NCI-H774 (cell line): ENCODE results near the gene CHRNA4.
"Not testable (repeated sequence)": the region's sequence is repeated elsewhere in the genome, so short reads cannot be mapped to it uniquely, and the experiment has no call there.

ENCODE experiments used
- DNase-seq: peaks from one replicate; lab custom pipeline; 2025; lab: John Stamatoyannopoulos, UW

Gene CHRNA4

DNA sequence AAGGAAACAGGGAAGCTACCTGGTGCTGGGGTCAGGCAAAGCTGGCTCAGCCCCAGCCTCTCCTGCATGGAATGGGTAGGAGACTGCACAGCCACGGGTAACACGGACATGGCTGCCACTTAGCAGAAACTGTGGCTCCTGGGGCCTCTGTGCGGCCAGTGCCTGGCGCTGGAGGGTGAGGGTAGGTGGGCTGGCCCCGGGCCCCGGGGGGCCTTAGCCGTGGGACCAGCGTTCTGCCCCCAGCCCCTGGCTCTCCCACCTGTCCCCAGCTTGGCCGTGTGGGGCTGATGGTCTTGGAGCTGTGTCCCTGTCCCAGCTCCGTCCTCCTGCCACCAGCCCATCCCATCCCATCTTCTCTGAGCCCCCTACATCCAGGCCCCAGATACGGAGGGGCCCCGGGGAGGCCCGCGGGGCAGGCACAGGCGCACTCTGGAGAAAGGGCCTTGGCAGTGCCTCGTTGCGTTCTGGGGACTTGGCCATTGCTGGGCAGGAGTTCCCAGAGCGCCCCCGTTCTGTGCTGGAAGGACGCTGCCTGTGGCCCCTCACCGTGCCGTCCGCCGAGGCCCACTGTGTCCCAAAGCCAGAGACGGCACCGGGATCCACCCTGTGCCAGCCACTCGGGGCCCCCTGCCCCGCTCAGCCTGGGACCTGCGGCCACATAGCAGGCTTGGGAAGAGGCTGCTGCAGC is 12.2 kb downstream of the CHRNA4 start:
- DNase-seq = no peak

DNA sequence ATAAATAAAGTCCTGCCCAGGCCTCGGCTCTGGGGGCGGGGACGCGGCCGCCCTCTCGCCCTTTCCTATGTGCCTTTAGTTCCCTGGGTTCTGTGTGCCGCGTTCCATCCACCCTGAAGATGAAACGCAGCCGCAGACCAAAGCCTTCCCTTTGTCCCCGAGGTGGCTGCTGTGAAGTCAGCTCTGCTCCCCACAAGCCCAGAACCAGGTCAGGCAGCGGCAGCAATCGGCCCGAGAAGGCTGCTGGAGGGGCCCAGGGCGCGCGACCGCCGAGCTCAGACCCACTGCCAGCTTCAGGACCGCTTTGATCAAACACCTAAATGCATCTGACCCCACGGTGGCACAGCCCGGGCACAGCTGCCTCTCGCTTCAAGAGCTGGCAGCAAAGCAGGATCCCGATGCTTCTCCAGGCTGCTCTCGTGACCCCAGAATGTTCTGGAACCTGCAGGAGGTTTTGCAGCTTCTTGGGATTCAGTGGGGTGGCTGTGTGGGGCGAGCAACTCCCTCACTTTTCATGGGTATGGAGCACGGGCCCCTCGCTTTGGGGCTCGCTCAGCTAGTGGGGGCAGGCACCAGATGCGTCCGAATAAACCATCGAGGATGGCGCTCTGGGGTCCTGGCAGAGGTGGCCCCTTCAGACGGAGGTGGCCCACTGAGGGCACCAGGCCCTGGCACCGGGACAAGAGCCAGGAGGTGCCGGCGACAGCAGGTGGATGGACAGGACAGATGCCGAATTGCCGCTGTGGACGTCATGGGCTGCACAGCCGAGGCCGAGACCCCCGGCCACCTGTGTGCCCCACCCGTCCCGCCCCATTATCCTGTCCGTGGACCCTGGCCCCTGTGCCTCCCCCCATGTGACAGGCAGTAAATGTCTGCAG is 13.0 kb downstream of the CHRNA4 start:
- no peak for DNase-seq

DNA sequence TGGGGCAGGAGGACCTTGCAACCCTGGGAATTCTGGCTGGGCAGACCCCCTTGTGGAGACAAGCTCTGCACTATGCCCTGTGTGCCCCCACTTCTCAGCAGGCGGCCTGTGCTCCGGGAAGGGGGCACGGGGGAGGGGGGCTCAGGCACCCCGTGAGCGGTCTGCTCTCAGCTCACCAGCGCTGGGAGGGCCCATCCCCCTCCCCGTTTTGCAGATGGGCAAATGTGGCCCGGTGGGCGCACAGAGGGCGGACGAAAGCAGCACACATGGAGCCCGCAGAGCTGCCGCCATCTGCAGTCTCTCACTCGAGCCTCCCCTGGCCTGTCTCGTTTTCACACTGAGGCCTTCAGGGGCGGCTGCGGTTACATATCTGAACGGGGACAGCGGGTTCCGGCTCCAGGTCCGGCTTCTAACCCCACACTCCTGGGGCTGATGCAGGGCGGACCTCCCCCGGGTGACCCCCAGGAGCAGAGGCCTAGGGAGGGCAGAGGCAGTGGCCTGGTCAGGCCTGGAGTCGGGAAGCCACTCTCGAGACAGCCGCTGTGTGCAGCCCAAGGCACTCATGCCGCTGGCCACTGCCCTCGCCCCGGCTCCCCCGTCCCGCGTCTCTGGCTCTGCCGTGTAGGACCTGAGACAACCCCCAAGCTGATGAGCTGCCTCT is 13.9 kb downstream of the CHRNA4 start:
- DNase-seq = no peak

DNA sequence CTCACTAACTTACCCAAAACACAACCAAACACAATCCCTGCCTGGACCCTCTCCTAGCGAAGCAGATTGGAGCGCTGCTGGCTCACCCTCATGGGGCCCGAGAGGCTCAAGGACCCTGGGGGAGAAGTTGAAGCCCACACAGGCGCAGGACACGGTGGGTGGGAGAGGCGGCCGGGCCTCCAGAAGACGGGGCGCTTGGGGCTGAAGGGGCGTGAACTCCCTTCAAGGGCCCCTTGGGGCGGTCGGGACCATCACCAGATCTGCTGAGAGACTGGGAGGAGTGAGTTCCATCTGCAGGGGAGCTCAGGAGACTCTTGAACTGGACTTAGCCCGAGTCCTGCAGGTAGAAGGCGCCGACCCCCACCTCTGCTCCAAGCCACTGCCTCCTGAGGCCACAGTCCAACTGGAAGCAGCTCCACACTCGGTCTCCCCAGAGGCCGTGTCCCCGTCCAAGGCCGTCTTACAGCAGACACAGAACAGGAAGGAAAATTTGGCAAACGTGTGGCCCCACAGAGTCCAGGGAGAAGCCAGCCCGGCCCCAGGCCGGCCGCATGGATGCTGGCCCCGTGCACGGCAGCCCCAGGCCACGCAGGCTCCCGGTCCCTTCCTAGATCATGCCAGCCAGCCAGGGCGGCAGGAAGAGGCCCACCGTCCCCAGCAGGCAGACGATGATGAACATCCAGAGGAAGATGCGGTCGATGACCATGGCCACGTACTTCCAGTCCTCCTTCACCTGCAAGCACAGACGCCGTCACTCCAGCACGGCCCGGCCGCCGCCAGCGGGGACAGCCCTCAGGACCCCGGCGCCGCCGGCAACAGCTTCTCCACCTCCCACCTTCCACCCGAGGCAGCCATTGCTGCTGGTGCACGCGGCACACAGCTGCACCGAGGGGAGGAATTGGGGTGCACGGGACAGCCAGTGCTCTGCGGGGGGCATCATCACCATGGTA is 14.7 kb downstream of the CHRNA4 start:
- no peak for DNase-seq

DNA sequence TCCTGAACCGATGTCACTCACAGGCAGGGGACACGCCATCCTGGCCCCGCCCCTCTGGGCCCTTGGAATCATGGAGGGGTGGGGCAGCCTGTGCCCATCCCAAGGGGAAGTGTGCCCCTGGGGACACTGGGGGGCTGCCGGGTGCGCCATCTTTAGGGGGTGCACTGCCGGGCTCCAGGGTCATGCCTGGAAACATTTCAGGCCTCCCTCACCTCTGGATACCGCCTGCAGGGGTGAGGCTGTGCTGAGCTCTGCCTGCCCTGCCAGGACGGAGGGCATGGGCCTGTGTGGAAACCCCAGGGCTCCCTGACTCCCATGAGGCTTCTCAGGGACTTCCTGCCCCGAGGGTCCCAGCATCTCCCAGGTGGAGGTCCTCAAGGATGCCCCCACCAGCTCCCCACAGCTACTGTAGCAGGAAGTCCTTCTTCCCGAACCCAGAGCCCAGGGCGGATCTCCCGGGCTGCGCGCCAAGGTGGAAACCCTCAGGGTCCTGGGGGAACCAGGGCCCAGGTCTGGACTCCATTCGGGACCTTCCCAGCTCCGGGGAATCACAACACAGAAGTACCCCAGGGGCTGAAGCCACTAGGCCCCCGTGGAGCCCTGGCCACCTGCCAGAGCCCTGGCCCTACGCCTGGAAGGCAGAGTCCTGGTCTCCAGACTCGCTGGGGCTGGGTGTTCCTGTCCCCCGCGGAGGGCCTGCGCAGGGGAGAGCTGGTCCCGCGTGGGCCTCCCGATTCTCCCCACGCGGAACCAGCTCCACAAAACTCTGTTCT is 15.6 kb downstream of the CHRNA4 start:
- no peak for DNase-seq

DNA sequence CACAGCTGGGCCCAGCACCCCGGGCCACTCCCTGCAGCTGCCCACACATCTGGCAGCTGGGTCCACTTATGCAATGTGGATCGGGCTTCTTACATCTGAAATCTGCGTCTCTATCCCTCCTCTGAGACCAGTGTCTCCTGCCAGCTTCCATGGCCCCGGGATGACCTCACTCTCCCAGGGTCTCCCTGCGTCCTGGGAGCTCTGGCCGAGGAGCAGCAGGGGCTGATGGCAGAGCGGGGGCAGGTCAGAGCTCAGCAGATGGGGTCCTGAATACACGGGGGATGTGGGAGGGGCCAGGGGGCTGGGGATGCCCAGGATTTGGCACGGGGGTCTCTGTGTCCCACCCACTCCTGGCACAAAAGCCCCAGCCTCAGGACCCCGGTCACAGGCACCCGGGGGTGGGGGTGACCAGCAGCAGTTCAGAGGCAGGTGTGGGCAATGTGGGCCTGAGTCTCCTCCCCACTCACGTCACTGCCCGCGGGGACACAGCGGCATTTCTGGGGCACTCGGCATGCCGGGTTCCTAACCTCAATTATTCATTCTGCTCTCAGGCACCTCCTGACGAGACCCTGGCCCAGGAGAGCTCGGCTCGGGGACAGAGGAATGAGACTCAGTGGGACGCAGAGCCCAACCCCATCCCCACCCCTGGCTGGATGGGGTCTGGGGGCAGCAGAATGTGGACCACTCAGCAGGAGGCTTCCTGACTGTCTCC is 16.4 kb downstream of the CHRNA4 start:
- no peak for DNase-seq

DNA sequence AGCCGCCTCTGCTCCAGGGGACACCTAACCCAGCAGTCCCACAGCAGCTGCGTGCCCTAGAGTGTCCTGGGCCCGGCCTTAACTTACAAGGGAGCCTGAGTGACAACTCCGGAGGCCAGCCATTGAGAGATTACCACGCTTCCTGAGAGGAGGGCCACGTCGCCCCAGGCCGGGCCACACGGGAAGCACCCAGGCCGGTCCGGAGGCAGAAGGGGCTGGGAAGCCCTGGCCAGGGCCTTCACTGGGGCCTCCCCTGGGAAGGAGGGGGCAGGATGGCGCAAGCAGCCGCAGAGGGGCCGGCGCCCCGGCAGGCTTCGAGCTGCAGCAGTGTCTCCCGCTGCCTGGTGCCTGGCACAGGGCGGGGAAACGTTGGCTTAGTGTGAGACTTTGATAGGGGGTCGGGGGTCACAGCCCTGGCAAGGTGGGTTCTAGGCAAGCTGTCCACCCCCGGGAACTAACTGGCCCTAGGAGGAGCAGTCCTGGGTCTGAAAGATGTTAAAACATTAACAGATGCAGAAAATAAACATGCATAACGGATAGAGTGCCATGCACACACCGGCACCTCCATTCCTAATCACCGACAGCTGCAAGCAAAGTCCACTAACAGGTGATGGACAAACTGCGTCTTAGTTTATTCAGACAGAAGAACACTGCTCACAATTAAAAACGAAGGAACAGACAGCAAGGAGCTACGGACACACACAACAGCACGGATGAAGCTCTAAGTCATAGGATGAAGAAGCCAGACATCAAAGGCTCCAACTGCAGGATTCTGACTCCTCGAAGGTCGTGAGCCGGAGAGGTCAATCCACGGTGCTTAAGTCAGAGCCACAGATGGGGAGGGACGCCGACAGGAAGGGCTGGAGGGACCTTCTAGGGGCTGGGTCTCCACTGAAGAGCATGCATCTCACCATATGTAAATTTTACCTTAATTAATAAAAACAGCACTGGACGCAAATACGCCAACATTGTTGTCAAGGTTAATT is 17.4 kb downstream of the CHRNA4 start:
- DNase-seq = no peak

DNA sequence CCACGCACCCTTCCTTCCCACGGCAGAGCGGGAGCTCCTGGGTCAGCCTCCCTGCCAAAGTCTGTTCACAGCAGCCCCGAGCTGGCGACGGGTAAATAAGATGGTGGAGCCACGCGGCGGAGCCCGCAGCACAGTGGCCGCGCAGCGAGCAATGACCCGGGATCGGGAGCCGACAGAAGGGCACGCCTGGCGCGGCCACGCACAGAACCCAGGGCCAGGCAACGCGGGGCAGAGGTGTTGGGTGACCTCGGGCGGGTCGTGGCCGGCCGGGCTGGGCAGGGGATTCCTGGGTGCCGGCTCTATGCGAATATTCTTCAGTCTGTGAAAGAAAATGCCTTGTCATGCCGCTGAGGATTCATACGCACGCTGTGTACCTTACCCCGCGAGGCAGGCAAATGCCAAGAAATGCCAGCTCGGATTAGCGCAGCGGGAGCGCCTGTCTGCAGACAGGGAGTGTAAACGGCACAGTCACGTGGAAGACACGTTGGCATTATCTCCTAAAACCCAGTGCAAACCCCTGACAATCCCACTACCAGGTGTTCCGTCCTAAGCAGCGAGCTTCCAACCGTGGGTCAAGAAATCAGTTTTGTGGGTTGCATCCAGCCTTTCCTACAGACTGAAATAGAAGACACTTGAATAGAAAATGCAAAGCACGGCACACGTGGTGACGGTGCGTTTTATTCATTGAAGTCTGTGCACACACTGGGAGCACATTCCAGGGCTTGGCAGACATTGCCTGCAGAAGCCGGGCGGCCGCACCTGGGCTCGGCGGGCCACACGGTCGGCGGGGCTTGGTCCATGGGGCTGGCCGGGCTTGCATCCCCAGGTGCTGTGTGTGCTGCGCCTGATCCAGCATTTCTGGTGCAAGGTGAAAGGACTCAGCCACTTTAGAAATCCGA is 18.3 kb downstream of the CHRNA4 start:
- no peak for DNase-seq

DNA sequence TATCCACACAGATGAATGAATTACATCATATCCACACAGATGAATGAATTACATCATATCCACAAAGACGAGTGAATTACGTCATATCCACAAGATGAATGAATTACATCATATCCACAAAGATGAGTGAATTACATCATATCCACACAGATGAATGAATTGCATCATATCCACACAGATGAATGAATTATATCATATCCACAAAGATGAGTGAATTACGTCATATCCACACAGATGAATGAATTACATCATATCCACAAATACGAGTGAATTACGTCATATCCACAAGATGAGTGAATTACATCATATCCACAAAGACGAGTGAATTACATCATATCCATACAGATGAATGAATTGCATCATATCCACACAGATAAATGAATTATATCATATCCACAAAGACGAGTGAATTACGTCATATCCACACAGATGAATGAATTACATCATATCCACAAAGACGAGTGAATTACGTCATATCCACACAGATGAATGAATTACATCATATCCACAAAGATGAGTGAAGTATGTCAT is 20.9 kb downstream of the CHRNA4 start:
- not testable (repeated sequence) for DNase-seq

DNA sequence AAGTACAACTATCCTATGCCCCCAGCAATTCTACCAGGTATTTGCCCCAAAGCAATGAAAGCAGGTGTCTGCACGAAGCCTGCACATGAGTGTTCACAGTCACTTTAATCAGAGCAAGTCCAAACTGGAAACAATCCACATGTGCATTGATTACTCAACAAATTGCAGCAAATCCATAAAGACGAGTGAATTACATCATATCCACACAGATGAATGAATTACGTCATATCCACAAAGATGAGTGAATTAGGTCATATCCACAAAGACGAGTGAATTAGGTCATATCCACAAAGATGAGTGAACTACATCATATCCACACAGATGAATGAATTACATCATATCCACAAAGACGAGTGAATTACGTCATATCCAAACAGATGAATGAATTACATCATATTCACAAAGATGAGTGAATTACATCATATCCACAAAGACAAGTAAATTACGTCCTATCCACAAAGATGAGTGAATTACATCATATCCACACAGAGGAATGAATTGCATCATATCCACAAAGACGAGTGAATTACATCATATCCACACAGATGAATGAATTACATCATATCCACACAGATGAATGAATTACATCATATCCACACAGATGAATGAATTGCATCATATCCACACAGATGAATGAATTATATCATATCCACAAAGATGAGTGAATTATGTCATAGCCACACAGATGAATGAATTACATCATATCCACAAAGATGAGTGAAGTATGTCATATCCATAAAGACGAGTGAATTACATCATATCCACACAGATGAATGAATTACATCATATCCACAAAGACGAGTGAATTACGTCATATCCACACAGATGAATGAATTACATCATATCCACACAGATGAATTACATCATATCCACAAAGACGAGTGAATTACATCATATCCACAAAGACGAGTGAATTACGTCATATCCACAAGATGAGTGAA is 21.7 kb downstream of the CHRNA4 start:
- DNase-seq = not testable (repeated sequence)

DNA sequence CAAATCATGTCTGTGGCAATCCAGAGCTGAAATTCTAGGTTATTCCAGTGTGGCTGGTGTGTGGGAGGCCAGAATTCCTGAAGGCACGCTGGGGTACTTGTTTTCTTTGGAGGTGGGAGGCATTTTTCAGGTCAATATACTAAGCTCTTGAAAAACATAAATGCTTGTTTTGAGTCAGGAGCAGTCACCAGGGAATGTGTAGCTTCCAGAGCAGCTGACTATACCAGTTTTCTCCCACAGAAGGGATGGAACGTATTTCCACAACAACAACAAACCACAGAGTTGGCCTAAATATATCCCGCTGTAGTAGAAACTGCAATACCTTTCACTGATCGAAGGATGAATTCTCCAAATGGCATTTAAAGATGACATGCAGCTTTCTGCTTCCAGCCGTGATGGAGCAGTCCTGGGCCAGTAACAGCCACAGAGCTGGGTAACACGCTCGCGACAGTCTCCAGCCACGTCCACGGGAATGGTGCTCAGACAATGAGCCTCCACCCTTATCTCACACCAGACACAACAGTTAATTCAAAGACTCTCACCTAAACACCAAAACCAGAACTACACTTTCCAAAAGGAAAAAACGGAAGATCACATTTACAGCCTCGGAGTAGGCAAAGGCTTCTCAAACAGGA is 23.2 kb downstream of the CHRNA4 start:
- no peak for DNase-seq

DNA sequence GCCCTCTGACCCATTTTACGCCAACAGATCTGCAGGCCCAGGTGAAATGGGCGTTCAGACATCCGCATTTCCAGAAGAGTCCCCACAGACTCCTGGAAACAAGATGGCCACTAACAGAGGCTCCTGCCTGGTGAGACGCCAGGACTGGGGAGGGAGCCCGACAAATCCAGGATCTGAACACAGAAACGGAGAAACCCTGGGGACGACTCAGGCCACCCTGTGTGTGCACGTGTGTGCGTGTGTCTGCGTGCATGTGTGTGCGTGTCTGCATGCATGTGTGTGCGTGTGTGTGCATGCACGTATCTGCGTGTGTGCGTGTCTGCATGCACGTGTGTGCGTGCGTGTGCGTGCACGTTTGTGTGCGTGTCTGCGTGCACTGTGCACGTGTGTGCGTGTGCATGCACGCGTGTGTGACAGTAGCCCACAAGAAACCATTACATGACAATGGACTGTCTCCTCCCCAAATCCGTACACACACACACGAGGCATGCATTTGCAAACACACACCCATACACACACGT is 24.9 kb downstream of the CHRNA4 start:
- DNase-seq = no peak

DNA sequence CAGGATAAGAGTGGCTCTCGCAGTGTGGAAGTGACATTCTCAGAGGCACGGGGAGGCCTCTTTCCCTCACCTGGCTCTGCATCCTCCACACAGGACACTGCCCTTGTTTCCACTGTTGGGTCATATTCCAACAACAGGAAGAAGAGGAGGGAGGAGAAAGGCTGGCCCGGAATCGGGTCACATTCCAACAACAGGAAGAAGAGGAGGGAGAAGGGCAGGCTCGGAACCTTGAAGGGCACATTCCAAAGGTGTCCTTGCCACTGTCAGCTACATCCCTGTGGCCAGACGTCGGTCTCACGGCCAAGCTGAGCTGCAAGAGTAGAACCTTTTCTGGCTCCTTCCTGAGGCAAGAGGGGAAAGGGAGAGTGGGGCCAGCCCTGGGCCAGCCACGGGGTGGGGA is 25.4 kb downstream of the CHRNA4 start:
- no peak for DNase-seq

DNA sequence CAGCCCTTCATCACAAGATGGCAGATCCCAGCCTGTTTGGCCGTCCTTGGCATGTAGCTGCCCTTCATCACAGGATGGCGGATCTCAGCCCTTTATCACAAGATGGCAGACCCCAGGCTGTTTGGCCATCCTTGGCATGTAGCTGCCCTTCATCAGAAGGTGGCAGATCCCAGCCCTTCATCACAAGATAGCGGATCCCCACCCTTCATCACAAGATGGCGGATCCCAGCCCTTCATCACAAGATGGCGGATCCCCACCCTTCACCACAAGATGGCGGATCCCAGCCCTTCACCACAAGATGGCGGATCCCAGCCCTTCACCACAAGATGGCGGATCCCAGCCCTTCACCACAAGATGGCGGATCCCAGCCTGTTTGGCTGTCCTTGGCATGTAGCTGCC is 26.1 kb downstream of the CHRNA4 start:
- not testable (repeated sequence) for DNase-seq

DNA sequence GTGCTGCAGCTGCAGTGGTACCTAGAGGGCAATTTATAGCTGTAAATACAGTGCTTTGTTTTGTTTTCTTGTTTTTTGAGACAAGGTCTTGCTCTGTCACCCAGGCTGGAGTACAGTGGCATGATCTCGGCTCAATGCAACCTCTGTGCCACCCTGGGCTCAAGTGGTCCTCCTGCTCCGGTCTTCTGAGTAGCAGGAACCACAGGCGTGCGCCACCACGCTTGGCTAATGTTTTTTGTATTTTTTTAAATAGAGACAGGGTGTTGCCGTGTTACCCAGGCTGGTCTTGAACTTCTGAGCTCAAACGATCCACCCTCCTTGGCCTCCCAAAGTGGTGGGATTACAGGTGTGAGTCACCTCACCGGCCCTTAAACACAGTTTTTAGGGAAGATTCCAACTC is 26.8 kb downstream of the CHRNA4 start:
- DNase-seq = no peak
